Urinary bladder (tissue), 4 donors: ENCODE data around the gene NTNG1. TPM values are rescaled to one million over a fixed set of nuclear protein-coding genes. Genes with fewer than 3 reads are reported as not detected.

Source experiments
- DNase-seq: peaks from one replicate; pipeline ENCODE4 v3.0.0-alpha.2; 2015; ENCODE audit errors: extremely low spot score
- H3K27ac ChIP-seq: one replicate; pipeline ENCODE4 v1.5.1; 2013; ENCODE audit warnings: low read depth, mild to moderate bottlenecking, moderate library complexity
- H3K36me3 ChIP-seq: one replicate; pipeline ENCODE4 v1.6.1; 2013; ENCODE audit warnings: mild to moderate bottlenecking, moderate library complexity; ENCODE audit not compliant: insufficient read depth
- H3K4me1 ChIP-seq: one replicate; pipeline ENCODE4 v1.6.1; 2013; ENCODE audit warnings: mild to moderate bottlenecking, moderate library complexity; ENCODE audit not compliant: insufficient read depth
- H3K4me3 ChIP-seq: one replicate; pipeline ENCODE4 v1.5.1; 2013; ENCODE audit warnings: low read depth, low read length
- WGBS: extraction: QIAGEN DNeasy Blood & Tissue Kit; methylation state at CpG from one replicate; pipeline ENCODE4 v1.1.7; 2013; 5-methylcytosine and 5-hydroxymethylcytosine counted together
- polyA plus RNA-seq: library from polyadenylated mRNA; stranded (reverse); fragments of 200-250 nt; gene quantifications from one replicate; pipeline ENCODE4 v1.2.3, GENCODE V29; 2013
- total RNA-seq: library from RNA; depleted of rRNA; stranded (reverse); fragments of >200 nt; gene quantifications from one replicate; pipeline ENCODE4 v1.2.3, GENCODE V29; 2014
- donor health status: healthy with polysubstance abuse.
- donor health status: healthy.

The NTNG1 gene
- total and polyA plus RNA-seq, 2 donors, result 12.1 to 24.4 TPM

- Histone ChIP-seq H3K4me1 (no peaks in the 10 kb centered on the region), H3K4me3 (no peak overlapping the region), H3K36me3 (no peaks in the 10 kb centered on the region), H3K27ac (no peak overlapping the region)
- no peak for DNase-seq
- 53% methylated on average over 1 of the region's 1 CpG for WGBS
Observed at GRCh38 chr1:107496002-107496401, 355.2 kb downstream of the NTNG1 start.

GRCh38 chr1:107499139-107499744, 358.4 kb downstream of the NTNG1 start:
- WGBS, result 84% methylated on average over 4 of the region's 4 CpGs
- Histone ChIP-seq H3K36me3 (no peaks in the 10 kb centered on the region), H3K27ac (no peak overlapping the region), H3K4me1 (no peaks in the 10 kb centered on the region), H3K4me3 (no peak overlapping the region)
- DNase-seq, result no peak

DNA sequence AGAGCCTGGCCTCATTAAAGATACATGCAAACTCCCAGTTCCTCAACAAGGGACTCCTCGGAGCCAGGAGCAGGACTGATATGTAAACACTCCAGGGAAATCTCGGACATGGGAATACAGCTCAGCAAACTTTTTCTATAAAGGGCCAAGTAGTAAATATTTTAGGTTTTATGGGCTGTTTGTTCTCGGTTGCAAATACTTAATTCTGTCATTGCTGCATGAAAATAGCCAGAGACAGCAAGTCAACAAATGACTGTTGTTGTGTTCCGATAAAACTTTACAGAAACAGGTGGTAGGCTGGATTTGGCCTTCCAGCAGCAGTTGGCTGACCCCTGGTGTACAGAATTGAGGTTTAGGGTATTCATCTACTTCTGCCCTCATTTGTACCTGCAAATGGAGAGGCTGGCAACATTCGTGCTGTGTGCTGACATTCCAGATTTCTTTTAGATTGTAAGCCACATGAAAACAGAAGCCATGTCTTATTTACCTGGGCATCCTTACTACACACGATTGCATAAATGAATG, 360.3 kb downstream of the NTNG1 start:
- 42% methylated on average over 6 of the region's 6 CpGs for WGBS
- Histone ChIP-seq H3K36me3 (no peaks in the 10 kb centered on the region), H3K27ac (no peak overlapping the region), H3K4me3 (no peak overlapping the region), H3K4me1 (no peaks in the 10 kb centered on the region)
- no peak for DNase-seq

GRCh38 chr1:107510347-107510746, 369.5 kb downstream of the NTNG1 start:
- no peak overlapping the region for H3K27ac ChIP-seq
- H3K36me3 ChIP-seq, result no peaks in the 10 kb centered on the region
- WGBS, result 81% methylated on average over 4 of the region's 4 CpGs
- H3K4me1 ChIP-seq, result no peaks in the 10 kb centered on the region
- DNase-seq, result no peak
- no peak overlapping the region for H3K4me3 ChIP-seq

- Histone ChIP-seq H3K27ac (no peak overlapping the region), H3K36me3 (no peaks in the 10 kb centered on the region), H3K4me1 (no peaks in the 10 kb centered on the region), H3K4me3 (no peak overlapping the region)
- no peak for DNase-seq
- 72% methylated on average over 2 of the region's 2 CpGs for WGBS
Observed at GRCh38 chr1:107512836-107513235, 372.0 kb downstream of the NTNG1 start.

DNA sequence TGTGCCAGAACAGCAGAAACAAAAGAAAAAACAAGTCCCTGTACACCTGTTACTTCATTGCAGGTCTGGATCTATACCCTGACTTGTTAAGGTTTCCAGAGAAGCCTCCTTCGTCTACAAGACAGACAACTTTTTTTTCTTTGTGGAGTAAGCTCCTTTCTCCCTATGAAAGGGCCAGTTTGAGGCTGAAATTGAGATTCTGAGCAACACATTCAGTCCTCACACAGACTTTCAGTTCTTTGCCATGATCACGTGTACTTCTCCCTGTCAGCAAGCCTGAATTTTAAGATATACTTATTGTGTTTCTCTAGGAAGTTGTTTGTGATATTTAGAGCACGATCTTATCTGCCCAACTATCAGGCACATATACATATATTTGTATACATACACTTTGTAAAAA, 374.0 kb downstream of the NTNG1 start:
- Histone ChIP-seq H3K27ac (no peak overlapping the region), H3K4me1 (no peaks in the 10 kb centered on the region), H3K4me3 (no peak overlapping the region), H3K36me3 (no peaks in the 10 kb centered on the region)
- no peak for DNase-seq
- WGBS, result 71% methylated on average over 3 of the region's 3 CpGs

DNA sequence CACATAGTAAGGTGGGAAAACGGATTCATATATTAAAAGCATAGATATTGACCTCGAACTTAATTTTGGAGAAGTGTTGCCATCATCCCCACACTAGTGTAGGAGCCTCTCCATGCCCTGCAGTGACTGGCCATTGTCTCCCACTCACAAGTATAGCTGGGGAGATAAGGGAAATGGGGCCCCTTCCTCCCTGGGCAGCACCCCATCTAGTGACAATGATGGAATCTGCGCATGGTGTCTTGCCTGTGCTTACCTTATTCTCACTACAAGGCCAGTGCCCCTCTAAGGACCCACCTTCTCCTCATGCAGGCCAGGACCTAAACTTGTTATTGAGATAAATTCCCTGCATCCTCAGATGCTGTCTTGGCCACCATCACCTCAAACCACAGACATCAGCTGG, 374.9 kb downstream of the NTNG1 start:
- WGBS, result 96% methylated on average over 3 of the region's 3 CpGs
- DNase-seq, result no peak
- no peaks in the 10 kb centered on the region for H3K36me3 ChIP-seq
- H3K4me3 ChIP-seq, result no peak overlapping the region
- H3K4me1 ChIP-seq, result no peaks in the 10 kb centered on the region
- H3K27ac ChIP-seq, result no peak overlapping the region

DNA sequence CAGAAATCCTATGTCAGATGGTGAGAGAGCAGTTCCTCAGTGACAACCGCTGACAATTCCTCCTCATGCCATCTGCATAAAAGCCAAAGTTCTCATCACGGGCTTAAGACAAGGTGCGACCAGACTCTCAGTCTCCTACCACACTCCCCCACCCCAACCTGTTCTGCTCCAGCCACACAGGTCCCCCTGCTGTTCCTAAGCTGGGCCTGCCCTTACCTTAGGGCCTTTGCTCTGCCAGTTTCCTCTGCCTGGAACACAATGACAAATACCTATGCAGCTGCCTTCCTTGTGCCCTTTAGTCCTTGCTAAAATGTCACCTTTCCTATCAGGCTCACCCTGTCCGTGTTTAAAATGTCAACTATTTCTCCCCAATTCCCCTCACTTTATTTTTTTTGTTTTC, 382.2 kb downstream of the NTNG1 start:
- no peak overlapping the region for H3K27ac ChIP-seq
- DNase-seq, result no peak
- WGBS, result 67% methylated on average over 4 of the region's 4 CpGs
- no peak overlapping the region for H3K4me3 ChIP-seq
- peaks cover 3% of the 10 kb centered on the region for H3K4me1 ChIP-seq
- H3K36me3 ChIP-seq, result no peaks in the 10 kb centered on the region

DNA sequence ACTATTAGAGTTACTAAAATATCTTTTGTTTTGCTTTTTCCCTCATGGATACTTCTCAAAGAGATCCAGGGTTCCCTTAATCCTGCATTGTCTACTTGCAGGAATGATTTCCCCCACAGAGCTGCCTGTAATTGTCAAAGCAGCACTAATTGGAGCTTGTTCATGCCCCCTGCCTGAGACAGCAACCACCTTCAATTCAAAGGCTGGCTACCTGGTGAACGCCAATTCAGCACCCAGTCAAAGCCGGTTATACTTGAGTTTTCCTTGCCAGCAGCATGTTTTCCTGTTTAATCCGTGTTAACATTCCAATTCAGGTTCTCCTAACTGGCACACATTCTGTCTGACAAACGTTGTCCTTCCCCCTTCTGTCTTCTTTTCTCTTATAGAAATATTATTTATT, 382.9 kb downstream of the NTNG1 start:
- H3K36me3 ChIP-seq, result no peaks in the 10 kb centered on the region
- H3K4me3 ChIP-seq, result no peak overlapping the region
- H3K27ac ChIP-seq, result no peak overlapping the region
- DNase-seq, result no peak
- H3K4me1 ChIP-seq, result peaks cover 3% of the 10 kb centered on the region
- WGBS, result 54% methylated on average over 4 of the region's 4 CpGs

- WGBS, result 85% methylated on average over 2 of the region's 2 CpGs
- no peak overlapping the region for H3K27ac ChIP-seq
- peaks cover 3% of the 10 kb centered on the region for H3K4me1 ChIP-seq
- H3K4me3 ChIP-seq, result no peak overlapping the region
- no peaks in the 10 kb centered on the region for H3K36me3 ChIP-seq
- DNase-seq, result no peak
Observed at GRCh38 chr1:107524301-107524700, 383.5 kb downstream of the NTNG1 start.

DNA sequence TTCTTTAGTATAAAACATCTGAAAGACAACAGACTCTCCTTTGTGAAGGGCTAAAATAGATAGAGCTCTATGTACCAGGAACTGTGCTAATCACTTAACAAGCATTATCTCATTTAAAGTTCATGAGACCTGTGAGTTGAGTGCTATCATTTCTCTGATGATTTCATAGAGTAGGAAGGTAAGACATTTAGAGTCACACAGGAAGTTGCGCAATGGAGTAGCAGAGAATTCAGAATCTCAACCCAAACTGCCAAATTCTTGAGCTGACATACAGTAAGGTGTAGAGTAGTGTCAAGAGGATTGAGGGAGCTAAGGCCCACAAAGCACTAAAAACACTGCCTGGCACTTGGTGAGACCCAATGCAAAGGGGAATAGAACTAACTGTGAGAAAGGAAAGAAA, 384.3 kb downstream of the NTNG1 start:
- Histone ChIP-seq H3K27ac (no peak overlapping the region), H3K4me1 (peaks cover 3% of the 10 kb centered on the region), H3K4me3 (no peak overlapping the region), H3K36me3 (no peaks in the 10 kb centered on the region)
- no peak for DNase-seq
- WGBS, result 99% methylated on average over 1 of the region's 1 CpG

GRCh38 chr1:107525961-107526360, 385.1 kb downstream of the NTNG1 start:
- H3K36me3 ChIP-seq, result no peaks in the 10 kb centered on the region
- H3K4me3 ChIP-seq, result no peak overlapping the region
- DNase-seq, result no peak
- peaks cover 3% of the 10 kb centered on the region for H3K4me1 ChIP-seq
- H3K27ac ChIP-seq, result no peak overlapping the region
- 94% methylated on average over 2 of the region's 2 CpGs for WGBS

GRCh38 chr1:107526524-107527198, 385.8 kb downstream of the NTNG1 start:
- H3K27ac ChIP-seq, result no peak overlapping the region
- no peak for DNase-seq
- WGBS, result 45% methylated on average over 2 of the region's 2 CpGs
- peaks cover 3% of the 10 kb centered on the region for H3K4me1 ChIP-seq
- no peak overlapping the region for H3K4me3 ChIP-seq
- no peaks in the 10 kb centered on the region for H3K36me3 ChIP-seq

DNA sequence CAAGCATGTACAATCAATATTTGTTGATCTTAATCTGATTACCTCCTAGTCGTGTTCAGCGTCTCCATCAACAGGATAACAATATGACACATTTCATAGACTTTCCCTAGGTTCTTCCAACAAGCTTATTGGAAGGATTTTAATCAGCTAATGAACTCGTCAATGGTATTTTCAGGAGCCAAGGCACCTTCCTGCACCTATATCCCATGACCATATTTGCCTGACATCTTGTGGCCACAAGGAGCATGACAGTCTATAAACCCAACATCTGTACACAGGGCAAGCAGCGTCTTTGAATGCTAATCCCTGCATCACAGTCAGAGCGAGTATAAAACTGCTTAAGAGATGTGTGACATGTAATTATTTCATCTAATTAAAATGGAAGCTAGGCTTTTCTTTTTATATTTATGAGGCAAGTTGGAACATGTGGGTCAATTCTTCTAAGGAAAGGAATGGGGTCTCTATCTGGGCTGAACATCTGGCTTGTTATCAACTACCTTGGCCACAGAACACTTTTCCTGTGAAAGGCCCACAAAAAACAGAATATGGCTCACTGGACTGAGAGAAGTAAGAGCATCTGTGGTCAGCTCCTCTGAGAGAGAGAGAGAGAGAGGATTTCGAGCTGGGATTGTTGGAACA, 388.8 kb downstream of the NTNG1 start:
- WGBS, result 30% methylated on average over 6 of the region's 6 CpGs
- no peak overlapping the region for H3K27ac ChIP-seq
- DNase-seq, result no peak
- H3K4me3 ChIP-seq, result no peak overlapping the region
- H3K36me3 ChIP-seq, result no peaks in the 10 kb centered on the region
- H3K4me1 ChIP-seq, result no peaks in the 10 kb centered on the region
